Skeletal muscle tissue (tissue), 4 donors: ENCODE measurements around the gene KLLN. TPM values are rescaled to one million over a fixed set of nuclear protein-coding genes. Genes with fewer than 3 reads are reported as not detected.
"Not testable (repeated sequence)": the region's sequence is repeated elsewhere in the genome, so short reads cannot be mapped to it uniquely, and the experiment has no call there.

Source experiments
- H3K27ac ChIP-seq: one replicate; pipeline ENCODE4 v1.7.0; 2013; ENCODE audit warnings: mild to moderate bottlenecking, low read depth, low read length, inconsistent platforms
- H3K27me3 ChIP-seq, 3 donors: one replicate each; pipeline ENCODE4 v1.7.0; 2013; ENCODE audit warnings: low read length in 3 of 3; ENCODE audit not compliant: control insufficient read depth in 3 of 3, insufficient read depth in 3 of 3
- H3K36me3 ChIP-seq, 3 donors: one replicate each; pipeline ENCODE4 v1.7.0; 2013; ENCODE audit warnings: low read length in 3 of 3; ENCODE audit not compliant: control insufficient read depth in 3 of 3, insufficient read depth in 3 of 3
- H3K4me1 ChIP-seq, 3 donors: one replicate each; pipeline ENCODE4 v1.7.0; 2013; ENCODE audit warnings: low read length in 3 of 3, mild to moderate bottlenecking in 3 of 3; ENCODE audit not compliant: control insufficient read depth in 3 of 3, insufficient read depth in 3 of 3
- H3K4me3 ChIP-seq, 3 donors: one replicate each; pipeline ENCODE4 v1.7.0; 2013; ENCODE audit warnings: low read length in 3 of 3
- H3K9ac ChIP-seq, 3 donors: one replicate each; pipeline ENCODE4 v1.7.0; 2013; ENCODE audit warnings: low read length in 3 of 3, mild to moderate bottlenecking in 3 of 3, moderate library complexity in 2 of 3, low read depth in 1 of 3
- H3K9me3 ChIP-seq, 3 donors: one replicate each; pipeline ENCODE4 v1.7.0; 2013; ENCODE audit warnings: low read length in 3 of 3; ENCODE audit not compliant: control insufficient read depth in 3 of 3
- total RNA-seq: library from RNA; depleted of rRNA; stranded (reverse); fragments of >200 nt; gene quantifications from one replicate; pipeline ENCODE4 v1.2.3, GENCODE V29; 2014
- donor health status: Osteomylitis.

The KLLN gene
- total RNA-seq, 1 donor from 2014 or later: under 0.01 TPM

GRCh38 chr10:87867453-87867852 lies 4.1 kb upstream of the KLLN start:
- Histone ChIP-seq H3K27me3 (no peaks in the 10 kb centered on the region), H3K27ac (peak overlapping the region; percentile 84), H3K4me3 (peak overlapping the region; percentile 90 to 97 (median 90)), H3K9ac (peak overlapping the region; percentile 82 to 92 (median 90)), H3K36me3 (no peaks in the 10 kb centered on the region), H3K9me3 (no peaks in the 10 kb centered on the region), H3K4me1 (peaks cover 2 to 13% (median 7%) of the 10 kb centered on the region in 3 donors)

GRCh38 chr10:87866412-87866974 lies 3.2 kb upstream of the KLLN start:
- Histone ChIP-seq H3K9ac (peak overlapping the region; percentile 82 to 92 (median 90)), H3K36me3 (no peaks in the 10 kb centered on the region), H3K4me3 (peak overlapping the region; percentile 90 to 97 (median 90)), H3K27ac (peak overlapping the region; percentile 84), H3K4me1 (peaks cover 6 to 23% (median 10%) of the 10 kb centered on the region in 3 donors), H3K27me3 (no peaks in the 10 kb centered on the region), H3K9me3 (no peaks in the 10 kb centered on the region)

- Histone ChIP-seq H3K4me3 (peak overlapping the region; percentile 90 to 97 (median 90)), H3K36me3 (no peaks in the 10 kb centered on the region), H3K4me1 (peaks cover 8 to 30% (median 15%) of the 10 kb centered on the region in 3 donors), H3K27ac (peak overlapping the region; percentile 84), H3K27me3 (no peaks in the 10 kb centered on the region), H3K9ac (peak overlapping the region; percentile 82 to 92 (median 90)), H3K9me3 (no peaks in the 10 kb centered on the region)
Observed at GRCh38 chr10:87865241-87865881, 2.0 kb upstream of the KLLN start.

- H3K27me3 ChIP-seq: no peaks in the 10 kb centered on the region
- peak overlapping the region; percentile 84 for H3K27ac ChIP-seq
- peaks cover 8 to 32% (median 15%) of the 10 kb centered on the region in 3 donors for H3K4me1 ChIP-seq
Observed at GRCh38 chr10:87864496-87865059, 1.2 kb upstream of the KLLN start.

GRCh38 chr10:87863951-87864495 lies 690 bp upstream of the KLLN start:
- Histone ChIP-seq H3K4me1 (peaks cover 6 to 32% (median 13%) of the 10 kb centered on the region in 3 donors), H3K4me3 (peak overlapping the region; percentile 97 to 99 (median 97))
- not testable (repeated sequence) for H3K36me3 ChIP-seq

More at GRCh38 chr10:87864496-87865059, 1.2 kb upstream of the KLLN start:
- H3K36me3 ChIP-seq: no peaks in the 10 kb centered on the region
- no peaks in the 10 kb centered on the region for H3K9me3 ChIP-seq
- H3K4me3 ChIP-seq: peak overlapping the region; percentile 90 to 97 (median 90)
- H3K9ac ChIP-seq: peak overlapping the region; percentile 82 to 92 (median 90)

GRCh38 chr10:87862679-87863052 lies 667 bp downstream of the KLLN start:
- Histone ChIP-seq H3K36me3 (no peaks in the 10 kb centered on the region), H3K9me3 (no peaks in the 10 kb centered on the region), H3K27ac (peak overlapping the region; percentile 84), H3K4me1 (peaks cover 6 to 32% (median 10%) of the 10 kb centered on the region in 3 donors), H3K27me3 (no peaks in the 10 kb centered on the region), H3K4me3 (peak overlapping the region; percentile 97 to 99 (median 99)), H3K9ac (peak overlapping the region; percentile 81 to 92 (median 91))

More at GRCh38 chr10:87863951-87864495, 690 bp upstream of the KLLN start:
- H3K9me3 ChIP-seq, H3K27me3 ChIP-seq: not testable (repeated sequence)
- peak overlapping the region; percentile 82 to 92 (median 90) for H3K9ac ChIP-seq
- H3K27ac ChIP-seq: peak overlapping the region; percentile 84

GRCh38 chr10:87861953-87862678 lies 1.2 kb downstream of the KLLN start:
- Histone ChIP-seq H3K9ac (peak overlapping the region; percentile 81 to 92 (median 91)), H3K4me1 (peaks cover 6 to 32% (median 9%) of the 10 kb centered on the region in 3 donors), H3K9me3 (no peaks in the 10 kb centered on the region), H3K36me3 (no peaks in the 10 kb centered on the region), H3K27me3 (no peaks in the 10 kb centered on the region), H3K27ac (peak overlapping the region; percentile 84), H3K4me3 (peak overlapping the region; percentile 97 to 99 (median 99))

- Histone ChIP-seq H3K27ac (peak overlapping the region; percentile 84), H3K4me3 (peak overlapping the region; percentile 97 to 99 (median 99)), H3K9me3 (no peaks in the 10 kb centered on the region), H3K27me3 (no peaks in the 10 kb centered on the region), H3K36me3 (no peaks in the 10 kb centered on the region), H3K9ac (peak overlapping the region; percentile 75 to 92 (median 81)), H3K4me1 (peaks cover 6 to 32% (median 9%) of the 10 kb centered on the region in 3 donors)
Observed at GRCh38 chr10:87861566-87861952, 1.8 kb downstream of the KLLN start.

- Histone ChIP-seq H3K9me3 (no peaks in the 10 kb centered on the region), H3K4me3 (no peak overlapping the region), H3K36me3 (no peaks in the 10 kb centered on the region), H3K27ac (peak overlapping the region; percentile 84), H3K4me1 (peaks cover 6 to 32% (median 9%) of the 10 kb centered on the region in 3 donors), H3K9ac (no peak overlapping the region), H3K27me3 (no peaks in the 10 kb centered on the region)
Observed at GRCh38 chr10:87860816-87861403, 2.4 kb downstream of the KLLN start.
